ENCODE results near the gene TRIB2.

The TRIB2 gene

GRCh38 chr2:12742891-12743290, 26.2 kb downstream of the TRIB2 start:
- no peak for DNase-seq (ENCODE audit: low read depth)

GRCh38 chr2:12750166-12750905, 33.6 kb downstream of the TRIB2 start:
- DNase-seq (ENCODE audit: low read depth), result no peak

GRCh38 chr2:12754643-12755042, 37.9 kb downstream of the TRIB2 start:
- DNase-seq (ENCODE audit: low read depth), result no peak

GRCh38 chr2:12755384-12755783, 38.6 kb downstream of the TRIB2 start:
- no peak for DNase-seq (ENCODE audit: low read depth)

- no peak for DNase-seq (ENCODE audit: low read depth)
These were observed 42.5 kb downstream of the TRIB2 start for GRCh38 chr2:12759248-12759647.

GRCh38 chr2:12761104-12761503, 44.4 kb downstream of the TRIB2 start:
- DNase-seq (ENCODE audit: low read depth), result no peak

- no peak for DNase-seq (ENCODE audit: low read depth)
These were observed 45.6 kb downstream of the TRIB2 start for GRCh38 chr2:12762337-12762736.

- no peak for DNase-seq (ENCODE audit: low read depth)
These were observed 46.2 kb downstream of the TRIB2 start for GRCh38 chr2:12762976-12763375.

- no peak for DNase-seq (ENCODE audit: low read depth)
These were observed 46.8 kb downstream of the TRIB2 start for GRCh38 chr2:12763486-12763885.

- no peak for DNase-seq (ENCODE audit: low read depth)
These were observed 47.5 kb downstream of the TRIB2 start for GRCh38 chr2:12764075-12764730.

- DNase-seq (ENCODE audit: low read depth), result no peak
These were observed 48.3 kb downstream of the TRIB2 start for GRCh38 chr2:12764849-12765605.

GRCh38 chr2:12766421-12766879, 49.7 kb downstream of the TRIB2 start:
- no peak for DNase-seq (ENCODE audit: low read depth)

GRCh38 chr2:12767541-12767940, 50.8 kb downstream of the TRIB2 start:
- DNase-seq (ENCODE audit: low read depth), result no peak

GRCh38 chr2:12767996-12768624, 51.4 kb downstream of the TRIB2 start:
- DNase-seq (ENCODE audit: low read depth), result no peak

GRCh38 chr2:12769492-12770105, 52.9 kb downstream of the TRIB2 start:
- no peak for DNase-seq (ENCODE audit: low read depth)

GRCh38 chr2:12770300-12770968, 53.7 kb downstream of the TRIB2 start:
- no peak for DNase-seq (ENCODE audit: low read depth)

GRCh38 chr2:12771154-12771553, 54.4 kb downstream of the TRIB2 start:
- no peak for DNase-seq (ENCODE audit: low read depth)

GRCh38 chr2:12773586-12774394, 57.1 kb downstream of the TRIB2 start:
- DNase-seq (ENCODE audit: low read depth), result no peak

GRCh38 chr2:12774395-12774727, 57.6 kb downstream of the TRIB2 start:
- no peak for DNase-seq (ENCODE audit: low read depth)

GRCh38 chr2:12776521-12776961, 59.8 kb downstream of the TRIB2 start:
- DNase-seq (ENCODE audit: low read depth), result no peak

- DNase-seq (ENCODE audit: low read depth), result no peak
These were observed 61.6 kb downstream of the TRIB2 start for GRCh38 chr2:12778369-12778768.
